Transverse colon (tissue), 4 donors: Measurements from ENCODE around the gene PGLYRP4. TPM values are rescaled to one million over a fixed set of nuclear protein-coding genes. Genes with fewer than 3 reads are reported as not detected.

Experiments
- DNase-seq: peaks from one replicate; pipeline ENCODE4 v3.0.0-alpha.2; 2019
- H3K27ac ChIP-seq, 4 donors: fragments of 200-600 bp; sonication (generic); 2 replicates each; pipeline ENCODE4 v1.5.1; 2016 to 2018; ENCODE audit warnings: inconsistent platforms in 4 of 4
- H3K27me3 ChIP-seq: fragments of 200-600 bp; sonication (generic); 2 replicates; pipeline ENCODE4 v1.5.1; 2017; ENCODE audit warnings: inconsistent platforms
- H3K36me3 ChIP-seq, 4 donors: fragments of 200-600 bp; sonication (generic); 2 replicates each; pipeline ENCODE4 v1.5.1; 2017 to 2019; ENCODE audit warnings: inconsistent platforms in 4 of 4
- H3K4me1 ChIP-seq, 4 donors: fragments of 200-600 bp; sonication (generic); 2 replicates each; pipeline ENCODE4 v1.5.1; 2017 to 2020; ENCODE audit warnings: inconsistent platforms in 4 of 4
- H3K4me3 ChIP-seq, 4 donors: fragments of 200-600 bp; sonication (generic); 1 replicate in 1 of 4; 2 replicates in 3 of 4; pipeline versions ENCODE4 v1.5.1 to v1.6.1; 2017 to 2019; ENCODE audit warnings: inconsistent platforms in 4 of 4
- H3K9me3 ChIP-seq, 2 donors: fragments of 200-600 bp; sonication (generic); 2 replicates each; pipeline ENCODE4 v1.5.1; 2017 to 2019; ENCODE audit warnings: inconsistent platforms in 2 of 2
- EP300 ChIP-seq: sonication (generic); formaldehyde crosslinking; IDR thresholded peaks from one replicate; pipeline ENCODE4 v1.6.1; 2017; ENCODE audit warnings: antibody characterized with exemption, low read depth
- POLR2A ChIP-seq: fragments of 450-650 bp; IDR thresholded peaks from one replicate; pipeline ENCODE4 v1.6.1; 2016; ENCODE audit warnings: antibody characterized with exemption, mild to moderate bottlenecking, moderate library complexity
- POLR2AphosphoS5 ChIP-seq, 3 donors: sonication (generic); formaldehyde crosslinking; IDR thresholded peaks; one replicate each; pipeline ENCODE4 v1.6.1; 2016; ENCODE audit warnings: antibody characterized with exemption in 3 of 3
- WGBS, 2 donors: methylation state at CpG; one replicate each; pipeline ENCODE4 v1.1.5; 2018; ENCODE audit warnings: low coverage in 1 of 2; 5-methylcytosine and 5-hydroxymethylcytosine counted together
- in situ Hi-C, 4 donors: fragments of 200-750 bp; cut with MboI; loops; one replicate each; pipeline versions ENCODE4 v1.15.0 to v1.15.1; 2017; ENCODE audit warnings: low sequenced_read_pairs in 3 of 4, low pct_ligation_motif_present in 1 of 4, low pct_unique_long_range_greater_than_20kb in 1 of 4
- intact Hi-C: fragments of 100-400 bp; cut with DNase I; formaldehyde crosslinking; loops from one replicate; pipeline ENCODE4 v1.15.1; 2023; ENCODE audit warnings: low total_unique reads
- total RNA-seq, 4 donors: library from RNA; depleted of rRNA; stranded (reverse); fragments of >200 nt; gene quantifications; one replicate each; pipeline ENCODE4 v1.1.0, GENCODE V29; 2016
- TF ChIP-seq, protein P1 (sequence below), 5 experiments: fragments of 200-600 bp in 3 of 5; fragments of 450-650 bp in 2 of 5; sonication (generic) in 3 of 5; IDR thresholded peaks; 1 replicate in 2 of 5; 2 replicates in 3 of 5; pipeline ENCODE4 v1.5.1; 2016 to 2017; ENCODE audit warnings: antibody characterized with exemption in 5 of 5, inconsistent platforms in 3 of 5, mild to moderate bottlenecking in 2 of 5, moderate library complexity in 1 of 5

The PGLYRP4 gene
- total RNA-seq, 4 donors from 2014 or later = not detected

DNA sequence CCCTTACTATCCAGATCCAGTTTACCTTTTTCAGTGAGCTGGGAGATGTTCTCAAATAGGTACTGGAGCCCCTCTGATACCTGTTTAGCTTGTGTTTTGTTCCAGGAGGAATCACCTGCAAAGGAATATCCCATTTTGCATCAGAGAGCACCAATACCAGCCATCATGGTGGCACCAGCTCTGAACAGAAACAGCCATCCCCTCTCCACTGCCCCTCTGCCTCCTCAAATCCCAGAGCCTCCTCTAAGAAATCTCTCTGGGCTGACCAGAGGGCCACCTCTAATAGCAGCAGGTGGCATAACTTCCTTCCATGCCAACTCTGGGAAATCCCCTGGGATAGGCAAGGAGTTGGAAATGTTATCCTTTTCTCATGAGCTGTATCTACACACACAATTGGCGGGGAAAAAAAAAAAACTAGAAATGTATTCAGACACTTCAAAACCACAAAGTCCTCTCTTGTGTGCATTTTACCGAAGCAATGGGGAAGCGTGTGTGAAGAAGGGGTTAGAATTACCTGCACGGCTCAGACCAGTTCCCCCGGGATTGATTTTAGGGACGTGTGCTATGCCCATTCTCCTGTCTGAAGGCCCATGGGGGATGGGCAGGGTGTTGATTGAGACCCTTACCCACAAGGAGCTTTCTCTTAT, 2.4 kb downstream of the PGLYRP4 start:
- H3K36me3 ChIP-seq = no peaks in the 10 kb centered on the region
- H3K4me3 ChIP-seq = no peak overlapping the region
- 29 to 41% methylated on average over 6 of the region's 6 CpGs for WGBS, 2 donors
- no peak for DNase-seq
- H3K9me3 ChIP-seq = no peaks in the 10 kb centered on the region
- no peaks in the 10 kb centered on the region for H3K4me1 ChIP-seq
- intact Hi-C loops = no loop called here
- H3K27me3 ChIP-seq = peaks cover 20% of the 10 kb centered on the region
- in situ Hi-C loops = loop anchor here in 1 of 4 donors (5.0 kb wide), 1 partner anchor 141 kb away; no protein-coding TSS in a partner anchor
- no peak overlapping the region for H3K27ac ChIP-seq
- TF ChIP-seq, protein P1, sequence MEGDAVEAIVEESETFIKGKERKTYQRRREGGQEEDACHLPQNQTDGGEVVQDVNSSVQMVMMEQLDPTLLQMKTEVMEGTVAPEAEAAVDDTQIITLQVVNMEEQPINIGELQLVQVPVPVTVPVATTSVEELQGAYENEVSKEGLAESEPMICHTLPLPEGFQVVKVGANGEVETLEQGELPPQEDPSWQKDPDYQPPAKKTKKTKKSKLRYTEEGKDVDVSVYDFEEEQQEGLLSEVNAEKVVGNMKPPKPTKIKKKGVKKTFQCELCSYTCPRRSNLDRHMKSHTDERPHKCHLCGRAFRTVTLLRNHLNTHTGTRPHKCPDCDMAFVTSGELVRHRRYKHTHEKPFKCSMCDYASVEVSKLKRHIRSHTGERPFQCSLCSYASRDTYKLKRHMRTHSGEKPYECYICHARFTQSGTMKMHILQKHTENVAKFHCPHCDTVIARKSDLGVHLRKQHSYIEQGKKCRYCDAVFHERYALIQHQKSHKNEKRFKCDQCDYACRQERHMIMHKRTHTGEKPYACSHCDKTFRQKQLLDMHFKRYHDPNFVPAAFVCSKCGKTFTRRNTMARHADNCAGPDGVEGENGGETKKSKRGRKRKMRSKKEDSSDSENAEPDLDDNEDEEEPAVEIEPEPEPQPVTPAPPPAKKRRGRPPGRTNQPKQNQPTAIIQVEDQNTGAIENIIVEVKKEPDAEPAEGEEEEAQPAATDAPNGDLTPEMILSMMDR (IDR thresholded peaks at IDR 0.05) = no peak
- TF ChIP-seq POLR2A (no peak), EP300 (no peak), POLR2AphosphoS5 (IDR thresholded peaks at IDR 0.05) (no peak)

DNA sequence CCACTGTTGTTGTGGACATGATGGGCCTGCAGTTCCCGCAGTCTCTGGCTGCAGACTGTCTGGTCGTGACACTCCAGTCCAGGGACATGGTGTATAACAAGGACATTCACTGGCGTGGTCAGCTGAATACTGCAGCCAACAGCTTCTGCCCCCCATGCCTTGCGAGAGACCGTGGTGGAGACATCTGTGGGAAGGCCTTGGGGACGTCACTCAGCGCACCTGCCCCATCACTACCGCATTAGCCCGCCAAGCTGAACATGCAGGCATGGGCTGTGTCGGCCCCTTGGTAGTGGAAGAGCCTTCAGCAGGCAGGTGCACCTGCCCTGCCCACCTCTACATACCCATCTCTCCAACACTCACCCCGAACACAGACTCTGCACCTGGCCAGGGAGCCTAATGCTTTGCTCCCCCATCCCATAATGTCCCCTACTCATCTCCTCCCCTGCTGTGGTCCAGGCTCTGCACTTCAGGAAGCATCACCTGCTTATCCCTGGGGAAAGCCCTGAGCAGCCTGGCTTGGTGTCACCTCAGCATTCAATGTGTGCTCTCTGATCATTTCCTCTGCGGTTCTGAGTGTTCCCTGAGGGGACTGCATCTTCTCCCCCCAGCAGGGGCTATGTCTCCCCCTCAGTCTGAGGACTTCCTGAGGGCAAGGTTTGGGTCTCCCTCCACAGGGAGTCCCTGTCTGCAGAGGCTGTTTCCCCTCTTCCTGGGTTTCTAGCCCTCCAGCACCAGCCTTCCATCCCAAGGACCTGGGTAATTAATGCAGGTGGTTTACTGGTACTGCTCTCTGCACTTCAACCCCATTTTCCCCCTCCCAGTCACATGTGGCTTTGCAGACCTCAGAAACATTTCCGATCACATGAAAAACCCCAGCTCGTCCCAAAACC, 3.2 kb downstream of the PGLYRP4 start:
- intact Hi-C loops (no loop called here), in situ Hi-C loops (loop anchor here in 1 of 4 donors (5.0 kb wide), 1 partner anchor 142 kb away; no protein-coding TSS in a partner anchor)
- 71 to 76% methylated on average over 7 to 14 of the region's 14 CpGs for WGBS, 2 donors

DNA sequence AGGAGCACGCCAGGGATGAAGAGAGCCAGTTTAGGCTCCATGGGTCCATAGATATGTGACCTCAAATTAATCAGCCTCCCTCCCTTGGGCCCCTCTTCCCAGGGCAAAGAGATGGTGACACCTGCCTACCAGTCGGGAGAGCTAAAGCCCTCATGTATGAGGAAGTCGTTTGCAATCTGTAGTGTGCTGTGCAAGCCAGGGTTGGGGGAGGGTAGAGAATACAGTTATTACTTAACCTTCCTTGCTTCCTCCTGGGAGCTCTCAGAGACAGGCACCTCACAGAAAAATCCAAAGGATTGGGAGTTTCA, 4.0 kb downstream of the PGLYRP4 start:
- H3K4me1 ChIP-seq = no peaks in the 10 kb centered on the region
- no peak for DNase-seq
- peaks cover 14% of the 10 kb centered on the region for H3K27me3 ChIP-seq
- 38% methylated on average over 3 of the region's 3 CpGs; no CpG with 5 or more reads in 1 of the 2 donors for whole genome bisulfite sequencing, 2 donors
- in situ Hi-C loops (loop anchor here in 1 of 4 donors (5.0 kb wide), 1 partner anchor 143 kb away; no protein-coding TSS in a partner anchor), intact Hi-C loops (no loop called here)
- TF ChIP-seq POLR2A (no peak), EP300 (no peak), POLR2AphosphoS5 (IDR thresholded peaks at IDR 0.05) (no peak)
- TF ChIP-seq, protein P1 (IDR thresholded peaks at IDR 0.05) = no peak
- no peaks in the 10 kb centered on the region for H3K9me3 ChIP-seq
- H3K27ac ChIP-seq = no peak overlapping the region
- no peaks in the 10 kb centered on the region for H3K36me3 ChIP-seq
- H3K4me3 ChIP-seq = no peak overlapping the region

More for the DNA sequence above, 3.2 kb downstream of the PGLYRP4 start:
- peaks cover 14% of the 10 kb centered on the region for H3K27me3 ChIP-seq
- no peaks in the 10 kb centered on the region for H3K4me1 ChIP-seq
- H3K27ac ChIP-seq = no peak overlapping the region
- DNase-seq = no peak
- H3K4me3 ChIP-seq = no peak overlapping the region
- no peaks in the 10 kb centered on the region for H3K9me3 ChIP-seq
- TF ChIP-seq POLR2A (no peak), POLR2AphosphoS5 (IDR thresholded peaks at IDR 0.05) (no peak), EP300 (no peak)
- H3K36me3 ChIP-seq = no peaks in the 10 kb centered on the region

DNA sequence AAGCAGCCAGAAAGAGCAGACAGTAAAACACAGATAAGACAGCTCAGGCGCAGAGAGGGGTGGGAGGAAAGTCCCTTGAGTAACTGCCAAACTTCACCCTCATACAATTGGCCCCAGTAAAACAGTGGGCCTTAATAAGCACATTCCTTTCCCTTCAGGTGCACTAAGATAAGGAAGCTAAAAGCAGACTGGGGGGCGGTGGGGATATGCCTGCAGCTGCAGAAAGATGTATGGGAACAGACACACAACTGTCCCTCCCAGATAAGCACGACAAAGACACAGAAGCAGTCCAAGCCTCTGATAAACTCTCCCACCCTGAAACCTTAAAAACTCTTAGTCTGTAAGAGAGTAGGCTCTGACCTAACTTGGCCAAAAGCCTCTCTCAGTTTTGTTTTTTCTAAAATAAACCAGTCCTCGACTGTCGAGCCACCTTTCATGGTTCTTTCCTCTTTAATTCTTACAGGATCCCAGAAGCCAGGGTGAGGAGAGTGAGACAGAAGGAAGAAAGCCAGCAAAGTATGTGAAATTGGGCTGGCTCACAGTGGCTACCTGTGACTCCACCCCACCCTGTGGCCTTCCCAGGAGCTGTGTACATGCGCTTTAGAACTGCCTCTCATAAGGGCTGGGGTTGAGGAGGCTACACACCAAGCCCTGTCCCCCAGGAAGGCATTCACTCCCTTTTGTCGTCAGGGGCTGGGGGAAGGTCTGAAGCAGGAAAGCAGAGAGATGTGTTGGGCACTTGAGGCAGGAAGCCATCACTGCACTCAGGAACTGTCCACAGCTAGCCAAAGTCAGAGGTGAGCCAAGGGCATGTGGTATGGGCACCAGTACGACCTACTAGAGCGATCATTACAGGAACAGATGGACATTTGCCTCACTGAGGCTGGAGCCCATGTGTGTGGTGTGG, 4.6 kb downstream of the PGLYRP4 start:
- intact Hi-C loops = no loop called here
- no peaks in the 10 kb centered on the region for H3K4me1 ChIP-seq
- TF ChIP-seq POLR2AphosphoS5 (IDR thresholded peaks at IDR 0.05) (no peak), EP300 (no peak), POLR2A (no peak)
- TF ChIP-seq, protein P1 (IDR thresholded peaks at IDR 0.05) = no peak
- in situ Hi-C loops = no loop called here
- H3K27me3 ChIP-seq = peaks cover 10% of the 10 kb centered on the region
- H3K4me3 ChIP-seq = no peak overlapping the region
- H3K9me3 ChIP-seq = no peaks in the 10 kb centered on the region
- no peak for DNase-seq
- WGBS, 2 donors = 36 to 46% methylated on average over 3 to 9 of the region's 9 CpGs
- H3K36me3 ChIP-seq = no peaks in the 10 kb centered on the region
- H3K27ac ChIP-seq = no peak overlapping the region
